Loucy (cell line): ENCODE data around the gene LY6G5C.
A peak's percentile ranks its signal among the peaks of the same experiment; 100 is the strongest.

ENCODE experiments used
- H2AFZ ChIP-seq: fragments of 200-600 bp; sonication (generic); 2 replicates; pipeline ENCODE4 v1.6.0; 2016; ENCODE audit warnings: antibody characterized with exemption, mild to moderate bottlenecking, low read length, moderate library complexity
- H3F3A ChIP-seq: fragments of 200-600 bp; 2 replicates; pipeline ENCODE4 v1.6.0; 2016; ENCODE audit warnings: antibody characterized with exemption, low read depth, mild to moderate bottlenecking
- H3K27me3 ChIP-seq: fragments of 200-600 bp; sonication (generic); 2 replicates; pipeline ENCODE4 v1.6.1; 2014; ENCODE audit warnings: low read length, mild to moderate bottlenecking; ENCODE audit not compliant: insufficient read depth, poor library complexity, severe bottlenecking
- H3K36me3 ChIP-seq: fragments of 200-600 bp; sonication (generic); 2 replicates; pipeline ENCODE4 v1.6.1; 2016; ENCODE audit warnings: low read length; ENCODE audit not compliant: insufficient read depth
- H3K4me1 ChIP-seq: fragments of 200-600 bp; sonication (generic); 2 replicates; pipeline ENCODE4 v1.5.1; 2014; ENCODE audit warnings: low read length, mild to moderate bottlenecking; ENCODE audit not compliant: insufficient read depth, poor library complexity, severe bottlenecking
- H3K4me2 ChIP-seq: fragments of 200-600 bp; sonication (generic); 2 replicates; pipeline ENCODE4 v1.6.0; 2014; ENCODE audit warnings: antibody characterized with exemption, low read length, low read depth, mild to moderate bottlenecking; ENCODE audit not compliant: poor library complexity, severe bottlenecking
- H3K4me3 ChIP-seq: fragments of 200-600 bp; sonication (generic); 2 replicates; pipeline ENCODE4 v1.5.1; 2014; ENCODE audit warnings: low read length, mild to moderate bottlenecking, mixed read lengths; ENCODE audit not compliant: poor library complexity, severe bottlenecking
- H3K79me2 ChIP-seq: fragments of 200-600 bp; sonication (generic); 2 replicates; pipeline ENCODE4 v1.6.1; 2014; ENCODE audit warnings: low read length; ENCODE audit not compliant: insufficient read depth
- H3K9ac ChIP-seq: fragments of 200-600 bp; sonication (generic); 2 replicates; pipeline ENCODE4 v1.6.0; 2014; ENCODE audit warnings: mild to moderate bottlenecking, low read depth, low read length, moderate library complexity; ENCODE audit not compliant: poor library complexity, severe bottlenecking
- H3K9me2 ChIP-seq: fragments of 200-600 bp; sonication (generic); replicated peaks from 2 replicates; pipeline ENCODE4 v1.6.1; 2016; ENCODE audit warnings: low read depth, low read length, mixed read lengths
- H3K9me3 ChIP-seq: fragments of 200-600 bp; sonication (generic); 2 replicates; pipeline ENCODE4 v1.6.1; 2014; ENCODE audit warnings: mild to moderate bottlenecking, antibody characterized with exemption, low read length, low read depth; ENCODE audit not compliant: insufficient read depth
- H4K20me1 ChIP-seq: fragments of 200-600 bp; sonication (generic); 2 replicates; pipeline ENCODE4 v1.6.0; 2014; ENCODE audit warnings: antibody characterized with exemption, low read length, mild to moderate bottlenecking; ENCODE audit not compliant: insufficient read depth, poor library complexity, severe bottlenecking
- EZH2phosphoT487 ChIP-seq: fragments of 200-600 bp; IDR thresholded peaks from 2 replicates; pipeline ENCODE4 v1.6.1; 2018; ENCODE audit warnings: antibody characterized with exemption, mild to moderate bottlenecking, moderate library complexity, borderline replicate concordance
- TF ChIP-seq, protein P1 (sequence below): fragments of 200-600 bp; sonication (generic); conservative IDR thresholded peaks from 2 replicates; pipeline ENCODE4 v1.5.1; 2014; ENCODE audit warnings: mild to moderate bottlenecking, antibody characterized with exemption, low read length

Gene LY6G5C

DNA sequence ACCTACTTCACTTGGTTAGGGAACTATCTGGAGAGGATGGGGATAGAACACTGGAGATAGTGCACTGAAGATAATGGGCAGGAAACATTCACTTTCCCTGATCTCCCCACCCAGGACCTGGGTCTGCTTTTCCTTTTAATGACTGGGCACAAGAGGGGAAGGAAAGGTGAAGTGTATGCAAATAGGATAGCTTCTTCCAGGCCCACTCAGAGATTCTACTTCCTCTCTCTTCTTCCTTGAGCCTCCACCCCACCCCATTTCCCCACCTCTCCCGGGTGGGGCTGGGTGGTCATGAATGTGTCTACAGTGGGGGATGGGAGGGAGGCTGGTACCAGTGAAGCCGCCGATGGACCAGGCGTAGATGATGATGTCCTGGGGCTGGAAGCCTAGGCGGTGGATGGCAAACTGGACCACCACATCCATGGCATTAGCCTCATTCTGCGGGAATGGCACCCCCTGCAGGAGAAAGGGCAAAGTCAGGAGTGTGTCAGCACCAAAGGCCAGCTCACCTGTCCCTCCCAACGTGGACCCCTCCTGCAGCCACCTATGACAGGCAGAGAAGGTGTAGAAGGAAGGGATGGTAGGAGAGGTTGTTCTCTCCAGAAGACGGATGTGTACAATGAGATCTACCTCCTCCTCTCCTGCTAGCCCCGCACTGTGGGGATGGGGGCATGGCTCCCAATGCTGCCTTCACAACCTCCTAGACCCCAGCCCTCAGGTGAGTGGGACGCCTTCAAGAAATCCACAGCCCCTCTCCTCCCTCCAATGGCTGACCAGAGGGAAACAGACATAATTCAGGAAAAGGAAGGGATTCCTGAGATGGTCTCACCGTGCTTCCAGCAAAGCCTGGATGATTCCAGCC, 8.6 kb upstream of the LY6G5C start:
- Histone ChIP-seq H3K4me1 (no peaks in the 10 kb centered on the region), H3K9me2 (no peaks in the 10 kb centered on the region), H3K27me3 (no peaks in the 10 kb centered on the region), H3K9me3 (no peaks in the 10 kb centered on the region), H3K9ac (no peak overlapping the region), H3F3A (no peaks in the 10 kb centered on the region), H3K36me3 (peaks cover 83% of the 10 kb centered on the region; the same call in 1 of the 2 replicates), H3K79me2 (no peaks in the 10 kb centered on the region), H2AFZ (no peak overlapping the region), H3K4me3 (no peak overlapping the region), H3K4me2 (no peak overlapping the region), H4K20me1 (no peaks in the 10 kb centered on the region)
- TF ChIP-seq, protein P1, sequence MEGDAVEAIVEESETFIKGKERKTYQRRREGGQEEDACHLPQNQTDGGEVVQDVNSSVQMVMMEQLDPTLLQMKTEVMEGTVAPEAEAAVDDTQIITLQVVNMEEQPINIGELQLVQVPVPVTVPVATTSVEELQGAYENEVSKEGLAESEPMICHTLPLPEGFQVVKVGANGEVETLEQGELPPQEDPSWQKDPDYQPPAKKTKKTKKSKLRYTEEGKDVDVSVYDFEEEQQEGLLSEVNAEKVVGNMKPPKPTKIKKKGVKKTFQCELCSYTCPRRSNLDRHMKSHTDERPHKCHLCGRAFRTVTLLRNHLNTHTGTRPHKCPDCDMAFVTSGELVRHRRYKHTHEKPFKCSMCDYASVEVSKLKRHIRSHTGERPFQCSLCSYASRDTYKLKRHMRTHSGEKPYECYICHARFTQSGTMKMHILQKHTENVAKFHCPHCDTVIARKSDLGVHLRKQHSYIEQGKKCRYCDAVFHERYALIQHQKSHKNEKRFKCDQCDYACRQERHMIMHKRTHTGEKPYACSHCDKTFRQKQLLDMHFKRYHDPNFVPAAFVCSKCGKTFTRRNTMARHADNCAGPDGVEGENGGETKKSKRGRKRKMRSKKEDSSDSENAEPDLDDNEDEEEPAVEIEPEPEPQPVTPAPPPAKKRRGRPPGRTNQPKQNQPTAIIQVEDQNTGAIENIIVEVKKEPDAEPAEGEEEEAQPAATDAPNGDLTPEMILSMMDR = peak; percentile 69
- no peak for TF ChIP-seq EZH2phosphoT487

DNA sequence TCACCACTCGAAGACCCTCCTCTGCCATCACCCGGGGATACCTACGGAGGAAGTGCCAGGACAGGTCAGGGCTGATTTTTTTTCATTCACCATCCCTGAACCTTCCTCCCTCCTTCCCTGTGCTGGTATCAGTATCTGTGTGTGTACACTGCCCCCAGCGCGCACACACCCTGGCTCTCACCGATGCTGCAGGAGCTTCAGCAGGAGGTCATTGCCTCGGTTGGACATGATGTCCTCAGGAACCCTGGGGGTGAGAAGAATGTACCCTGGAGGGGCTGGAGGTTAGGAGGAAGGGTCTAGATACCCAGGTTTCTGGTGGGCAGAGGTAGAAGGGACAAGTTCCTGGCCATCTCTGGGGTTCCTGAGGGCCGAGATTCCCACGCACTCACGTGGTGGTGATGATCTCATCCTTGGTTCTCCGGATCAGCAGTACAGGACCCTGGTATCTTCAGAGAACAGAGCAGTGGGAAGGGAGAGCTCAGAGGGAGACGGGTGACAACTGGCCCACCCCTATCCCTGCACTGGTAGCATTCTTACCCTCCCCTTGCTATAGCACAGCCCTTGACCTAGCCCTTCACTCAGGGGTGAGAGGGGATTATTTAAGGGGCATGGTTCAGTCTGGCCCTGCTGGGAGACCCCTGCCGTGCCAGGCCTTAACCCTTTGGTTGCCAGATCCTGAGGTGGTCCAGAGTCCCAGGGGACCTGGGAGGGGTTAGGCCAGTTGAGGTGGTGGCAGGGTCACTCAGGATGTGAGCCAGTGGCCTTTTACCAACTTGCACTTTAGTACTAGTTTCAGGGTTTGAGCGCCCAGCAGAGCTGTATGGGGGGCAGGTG, 7.2 kb upstream of the LY6G5C start:
- H3K27me3 ChIP-seq = no peaks in the 10 kb centered on the region

DNA sequence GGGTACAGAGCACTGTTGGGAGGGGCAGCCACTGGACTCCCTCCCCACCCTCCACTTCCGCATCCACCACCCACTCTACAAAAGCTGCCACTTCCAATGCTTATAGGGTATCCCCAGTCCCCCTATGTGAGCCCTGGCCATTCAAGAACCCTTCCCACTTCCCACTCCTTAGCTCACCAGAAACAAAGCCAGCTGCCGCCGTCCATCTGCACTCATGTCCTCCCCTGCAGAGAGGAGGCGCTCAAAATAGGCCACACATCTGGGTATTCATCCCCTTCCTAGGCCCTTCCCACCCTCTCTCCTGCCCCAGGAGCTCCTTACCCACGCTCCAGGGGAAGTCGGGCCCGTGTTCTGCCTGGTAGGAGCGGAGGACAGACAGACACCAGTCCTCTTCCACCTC, 6.5 kb upstream of the LY6G5C start:
- Histone ChIP-seq H3K36me3 (peaks cover 62% of the 10 kb centered on the region; the same call in 1 of the 2 replicates), H3K9me2 (no peaks in the 10 kb centered on the region), H4K20me1 (no peaks in the 10 kb centered on the region), H3K9me3 (no peaks in the 10 kb centered on the region), H3K9ac (no peak overlapping the region), H3K4me2 (no peak overlapping the region), H3K27me3 (no peaks in the 10 kb centered on the region), H3K4me1 (no peaks in the 10 kb centered on the region), H3F3A (no peaks in the 10 kb centered on the region), H3K4me3 (no peak overlapping the region), H2AFZ (no peak overlapping the region), H3K79me2 (no peaks in the 10 kb centered on the region)
- no peak for TF ChIP-seq EZH2phosphoT487
- TF ChIP-seq, protein P1 = no peak

More for the DNA sequence above, 7.2 kb upstream of the LY6G5C start:
- no peak overlapping the region for H3K9ac ChIP-seq
- no peaks in the 10 kb centered on the region for H4K20me1 ChIP-seq
- no peaks in the 10 kb centered on the region for H3K4me1 ChIP-seq
- H3F3A ChIP-seq = no peaks in the 10 kb centered on the region
- peaks cover 70% of the 10 kb centered on the region; the same call in 1 of the 2 replicates for H3K36me3 ChIP-seq
- no peaks in the 10 kb centered on the region for H3K9me3 ChIP-seq
- no peak overlapping the region for H3K4me3 ChIP-seq
- no peak overlapping the region for H2AFZ ChIP-seq
- TF ChIP-seq EZH2phosphoT487 = no peak
- TF ChIP-seq, protein P1 = no peak
- no peaks in the 10 kb centered on the region for H3K79me2 ChIP-seq
- no peaks in the 10 kb centered on the region for H3K9me2 ChIP-seq
- H3K4me2 ChIP-seq = no peak overlapping the region
